IPS-11a (cell line): ENCODE results near the gene TRIM27.
"Not testable (repeated sequence)": the region's sequence is repeated elsewhere in the genome, so short reads cannot be mapped to it uniquely, and the experiment has no call there.

Experiments
- H3K4me3 ChIP-seq: one replicate; pipeline ENCODE4 v1.5.1; 2013; ENCODE audit warnings: low read depth, low read length, control low read depth

TRIM27 gene, protein sequence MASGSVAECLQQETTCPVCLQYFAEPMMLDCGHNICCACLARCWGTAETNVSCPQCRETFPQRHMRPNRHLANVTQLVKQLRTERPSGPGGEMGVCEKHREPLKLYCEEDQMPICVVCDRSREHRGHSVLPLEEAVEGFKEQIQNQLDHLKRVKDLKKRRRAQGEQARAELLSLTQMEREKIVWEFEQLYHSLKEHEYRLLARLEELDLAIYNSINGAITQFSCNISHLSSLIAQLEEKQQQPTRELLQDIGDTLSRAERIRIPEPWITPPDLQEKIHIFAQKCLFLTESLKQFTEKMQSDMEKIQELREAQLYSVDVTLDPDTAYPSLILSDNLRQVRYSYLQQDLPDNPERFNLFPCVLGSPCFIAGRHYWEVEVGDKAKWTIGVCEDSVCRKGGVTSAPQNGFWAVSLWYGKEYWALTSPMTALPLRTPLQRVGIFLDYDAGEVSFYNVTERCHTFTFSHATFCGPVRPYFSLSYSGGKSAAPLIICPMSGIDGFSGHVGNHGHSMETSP

DNA sequence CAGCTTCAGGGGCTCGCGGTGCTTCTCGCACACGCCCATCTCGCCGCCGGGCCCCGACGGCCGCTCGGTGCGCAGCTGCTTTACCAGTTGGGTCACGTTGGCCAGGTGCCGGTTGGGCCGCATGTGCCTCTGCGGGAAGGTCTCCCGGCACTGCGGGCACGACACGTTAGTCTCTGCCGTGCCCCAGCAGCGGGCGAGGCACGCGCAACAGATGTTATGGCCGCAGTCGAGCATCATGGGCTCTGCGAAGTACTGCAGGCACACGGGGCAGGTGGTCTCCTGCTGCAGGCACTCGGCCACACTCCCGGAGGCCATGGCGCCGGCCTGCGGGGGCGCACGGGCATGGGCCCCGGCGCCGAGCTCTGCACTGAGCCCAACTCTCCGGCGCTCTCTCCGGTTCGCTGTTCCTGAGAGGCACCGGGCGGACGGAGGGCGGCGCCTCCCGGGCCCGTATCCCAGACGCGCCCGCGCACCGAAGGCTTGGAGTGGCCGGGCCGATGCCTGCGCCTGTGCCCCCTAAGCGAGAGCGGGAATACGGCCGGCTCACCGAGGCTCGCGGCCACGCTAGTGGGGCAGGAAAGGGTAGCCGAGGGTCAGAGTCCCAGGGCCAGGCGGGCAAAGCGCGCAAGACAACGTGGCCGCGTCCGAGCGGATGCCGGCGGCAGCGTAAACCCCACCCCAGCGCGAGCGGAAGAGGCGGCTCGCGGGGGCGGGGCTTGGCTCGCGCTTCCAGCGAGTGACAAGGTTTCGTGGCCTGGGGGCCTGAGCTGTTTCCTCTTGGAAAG is at the start of gene TRIM27:
Gene TRIM27, minus strand, starts transcription at position 668 of the 785 bp plus-strand sequence. Its CDS starts 353 bp downstream, at position 315.
- peak within 1 kb of the TSS; percentile 99 for H3K4me3 ChIP-seq

DNA sequence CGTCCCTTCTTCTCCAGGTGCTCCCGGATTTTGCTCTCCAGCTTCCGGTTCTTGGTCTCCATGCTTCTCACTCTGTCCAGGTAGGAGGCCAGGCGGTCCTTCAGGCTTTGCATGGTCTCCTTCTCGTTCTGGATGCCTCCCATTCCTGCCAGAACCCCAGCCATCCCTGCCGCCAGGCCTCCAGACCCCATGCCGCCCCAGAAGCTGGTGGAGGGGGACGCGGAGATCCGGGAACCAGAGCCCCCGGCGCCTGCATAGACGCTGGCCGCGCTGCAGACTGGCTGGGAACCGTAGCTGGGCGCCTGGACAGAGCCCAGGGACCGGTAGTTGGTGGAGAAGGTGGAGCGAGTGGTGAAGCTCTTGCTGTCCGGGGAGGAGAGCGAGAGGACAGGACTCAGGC is 46.3 kb upstream of the TRIM27 start:
- not testable (repeated sequence) for H3K4me3 ChIP-seq

DNA sequence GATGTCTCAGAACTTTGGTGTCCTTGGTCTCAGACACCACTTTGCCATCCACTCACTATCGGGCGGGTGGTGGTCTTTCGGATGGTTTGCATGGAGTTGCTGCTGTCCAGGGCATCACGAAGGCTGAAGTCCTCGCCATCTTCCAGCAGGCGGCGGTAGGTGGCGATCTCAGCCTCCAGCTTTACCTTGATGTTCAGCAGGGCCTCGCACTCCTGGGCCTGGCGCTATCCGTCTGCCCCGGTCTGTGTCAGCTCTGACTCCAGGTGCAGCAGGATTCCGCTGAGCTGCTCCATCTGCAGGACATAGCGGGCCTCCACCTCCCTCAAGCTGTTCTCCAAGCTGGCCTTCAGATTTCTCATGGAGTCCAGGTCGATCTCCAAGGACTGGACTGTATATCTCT is 45.3 kb upstream of the TRIM27 start:
- no peak overlapping the region for H3K4me3 ChIP-seq

GRCh38 chr6:28968476-28968875 is 44.7 kb upstream of the TRIM27 start:
- H3K4me3 ChIP-seq, result no peak overlapping the region

GRCh38 chr6:28965706-28966105 is 41.9 kb upstream of the TRIM27 start:
- no peak overlapping the region for H3K4me3 ChIP-seq

- no peak overlapping the region for H3K4me3 ChIP-seq
Measured at GRCh38 chr6:28960846-28961500, 37.2 kb upstream of the TRIM27 start.

- not testable (repeated sequence) for H3K4me3 ChIP-seq
Measured at GRCh38 chr6:28958561-28959243, 34.9 kb upstream of the TRIM27 start.

DNA sequence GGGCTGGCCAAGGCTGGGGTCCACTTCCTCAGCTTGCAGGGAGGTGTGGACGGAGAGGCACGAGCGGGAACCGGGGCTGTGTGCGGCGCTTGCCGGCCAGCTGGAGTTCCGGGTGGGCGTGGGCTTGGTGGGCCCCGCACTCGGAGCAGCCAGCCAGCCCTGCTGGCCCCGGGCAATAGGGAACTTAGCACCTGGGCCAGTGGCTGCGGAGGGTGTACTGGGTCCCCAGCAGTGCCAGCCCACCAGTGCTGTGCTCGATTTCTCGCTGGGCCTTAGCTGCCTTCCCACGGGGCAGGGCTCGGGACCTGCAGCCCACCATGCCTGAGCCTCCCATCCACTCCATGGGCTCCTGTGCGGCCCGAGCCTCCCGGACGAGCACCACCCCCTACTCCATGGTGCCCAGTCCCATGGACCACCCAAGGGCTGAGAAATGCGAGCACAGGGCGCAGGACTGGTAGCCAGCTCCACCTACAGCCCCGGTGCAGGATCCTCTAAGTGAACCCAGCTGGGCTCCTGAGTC is 34.1 kb upstream of the TRIM27 start:
- not testable (repeated sequence) for H3K4me3 ChIP-seq

GRCh38 chr6:28956331-28956730 is 32.5 kb upstream of the TRIM27 start:
- H3K4me3 ChIP-seq, result no peak overlapping the region

DNA sequence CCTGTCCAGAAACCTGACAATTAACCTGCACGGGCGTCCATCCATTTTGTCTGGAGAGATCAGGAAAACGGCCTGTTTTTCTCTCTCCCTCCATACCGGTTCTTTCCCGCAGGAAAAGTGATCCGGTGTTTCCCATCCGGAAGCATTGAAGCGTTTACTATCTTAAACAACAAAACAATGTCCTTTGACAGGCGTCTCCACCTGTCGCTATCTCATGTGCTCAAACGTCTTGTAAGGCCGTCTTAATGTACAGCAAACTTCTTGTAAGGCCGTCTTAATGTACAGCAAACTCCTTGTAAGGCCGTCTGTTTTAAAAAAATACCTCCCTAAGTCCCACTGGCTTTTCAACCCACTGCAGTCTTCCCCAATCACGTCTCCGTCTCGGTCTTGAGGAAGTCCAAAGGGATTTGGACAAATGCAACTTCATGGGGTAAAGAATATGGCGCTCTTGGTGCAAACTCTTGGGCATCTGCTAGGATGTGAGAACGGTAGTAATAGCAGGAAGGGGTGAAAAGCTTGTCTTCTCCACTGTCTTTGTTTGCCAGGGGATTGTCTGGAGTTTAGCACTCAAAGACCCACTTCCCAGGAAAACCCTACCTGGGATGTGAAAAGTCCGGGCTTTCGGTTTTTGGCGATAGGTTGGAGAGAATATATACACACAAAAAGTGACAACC is 29.9 kb upstream of the TRIM27 start:
- H3K4me3 ChIP-seq, result peak overlapping the region; percentile 85

GRCh38 chr6:28953039-28953584 is 29.3 kb upstream of the TRIM27 start:
- peak overlapping the region; percentile 85 for H3K4me3 ChIP-seq

DNA sequence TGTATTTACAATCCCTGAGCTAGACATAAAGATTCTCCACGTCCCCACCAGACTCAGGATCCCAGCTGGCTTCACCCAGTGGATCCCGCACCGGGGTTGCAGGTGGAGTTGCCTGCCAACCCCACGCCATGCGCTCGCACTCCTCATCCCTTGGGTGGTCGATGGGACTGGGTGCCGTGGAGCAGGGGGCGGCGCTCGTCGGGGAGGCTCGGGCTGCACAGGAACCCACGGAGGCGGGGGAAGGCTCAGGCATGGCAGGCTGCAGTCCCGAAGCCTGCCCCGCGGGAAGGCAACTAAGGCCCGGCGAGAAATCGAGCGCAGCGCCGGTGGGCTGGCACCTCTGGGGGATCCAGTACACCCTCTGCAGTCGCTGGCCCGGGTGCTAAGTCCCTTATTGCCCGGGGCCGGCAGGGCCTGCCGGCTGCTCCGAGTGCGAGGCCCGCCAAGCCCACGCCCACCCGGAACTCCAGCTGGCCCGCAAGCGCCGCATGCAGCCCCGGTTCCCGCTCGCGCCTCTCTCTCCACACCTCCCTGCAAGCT is 25.9 kb upstream of the TRIM27 start:
- H3K4me3 ChIP-seq, result not testable (repeated sequence)

- no peak overlapping the region for H3K4me3 ChIP-seq
Measured at GRCh38 chr6:28948782-28949486, 25.1 kb upstream of the TRIM27 start.

DNA sequence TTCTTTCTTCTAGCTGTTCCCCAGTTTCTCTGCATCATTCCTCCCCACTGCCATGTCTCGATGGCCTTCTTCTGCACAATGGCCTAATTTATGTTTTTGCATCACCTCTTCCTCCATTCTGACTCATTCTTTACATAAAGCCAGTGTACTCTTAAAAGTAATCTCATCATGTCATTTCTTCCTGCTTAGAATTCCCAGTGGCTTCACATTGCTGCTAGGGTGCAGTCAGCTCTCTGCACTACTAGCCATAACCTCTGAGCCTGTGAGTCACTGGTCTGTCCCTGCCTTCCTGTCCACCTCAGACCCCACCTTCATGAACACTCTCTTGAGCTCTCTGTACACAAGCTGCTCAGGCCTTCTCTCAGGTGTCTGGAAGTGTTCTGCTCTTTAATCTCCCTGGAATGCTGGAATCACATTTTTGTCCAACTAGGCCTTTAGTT is 24.1 kb upstream of the TRIM27 start:
- no peak overlapping the region for H3K4me3 ChIP-seq

- no peak overlapping the region for H3K4me3 ChIP-seq
Measured at GRCh38 chr6:28947067-28947765, 23.4 kb upstream of the TRIM27 start.

GRCh38 chr6:28945349-28945748 is 21.6 kb upstream of the TRIM27 start:
- no peak overlapping the region for H3K4me3 ChIP-seq

DNA sequence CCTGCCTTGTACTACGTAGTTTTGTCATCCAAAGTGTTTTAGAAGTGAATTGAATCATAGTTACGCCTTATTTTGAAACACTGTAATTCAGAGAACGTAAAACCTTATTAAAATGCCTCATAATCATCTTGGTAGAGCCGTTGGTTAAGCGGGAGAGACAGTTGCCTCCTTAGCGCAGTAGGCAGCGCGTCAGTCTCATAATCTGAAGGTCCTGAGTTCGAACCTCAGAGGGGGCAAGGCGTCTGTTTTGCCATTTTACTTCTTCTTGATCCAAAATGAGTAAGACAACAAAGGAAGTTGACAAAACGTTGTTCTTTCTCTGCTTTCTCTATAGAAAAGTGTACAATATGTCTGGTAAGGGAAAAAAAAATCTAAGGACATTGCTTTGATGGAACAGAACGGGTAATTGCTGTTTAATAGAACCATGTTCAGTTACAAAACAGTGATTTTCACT is 20.7 kb upstream of the TRIM27 start:
- peak overlapping the region; percentile 92 for H3K4me3 ChIP-seq
